Trophoblast cell (in vitro differentiated cells and primary cell): ENCODE results near the gene NTM.

ENCODE experiments used
- DNase-seq, 2 donors: peaks; one replicate each; pipeline ENCODE4 v3.0.0-alpha.2; 2016
- H2AFZ ChIP-seq: 2 replicates; pipeline ENCODE4 v1.6.1; 2013; ENCODE audit warnings: low read length, moderate library complexity, mild to moderate bottlenecking; ENCODE audit not compliant: insufficient read depth, poor library complexity
- H2AK5ac ChIP-seq: 2 replicates; pipeline ENCODE4 v1.6.1; 2013; ENCODE audit warnings: mild to moderate bottlenecking, low read length
- H2BK120ac ChIP-seq: 2 replicates; pipeline ENCODE4 v1.6.1; 2013; ENCODE audit warnings: low read length, mild to moderate bottlenecking, moderate library complexity; ENCODE audit not compliant: insufficient read depth, poor library complexity
- H2BK12ac ChIP-seq: 2 replicates; pipeline ENCODE4 v1.6.1; 2013; ENCODE audit warnings: mild to moderate bottlenecking, low read length, moderate library complexity
- H2BK5ac ChIP-seq: 2 replicates; pipeline ENCODE4 v1.6.1; 2013; ENCODE audit warnings: low read length, low read depth, moderate library complexity, mild to moderate bottlenecking; ENCODE audit not compliant: poor library complexity
- H3K14ac ChIP-seq: 2 replicates; pipeline ENCODE4 v1.6.1; 2013; ENCODE audit warnings: mild to moderate bottlenecking, low read length
- H3K18ac ChIP-seq: 2 replicates; pipeline ENCODE4 v1.6.1; 2013; ENCODE audit warnings: mild to moderate bottlenecking, low read length
- H3K23ac ChIP-seq: 2 replicates; pipeline ENCODE4 v1.6.1; 2013; ENCODE audit warnings: low read length
- H3K27ac ChIP-seq: 2 replicates; pipeline ENCODE4 v1.5.1; 2013; ENCODE audit warnings: low read depth, mild to moderate bottlenecking, inconsistent platforms, low read length, moderate library complexity
- H3K27me3 ChIP-seq: 2 replicates; pipeline ENCODE4 v1.6.1; 2013; ENCODE audit warnings: inconsistent platforms, mild to moderate bottlenecking, low read length, moderate library complexity; ENCODE audit not compliant: insufficient read depth
- H3K36me3 ChIP-seq, 2 experiments: 1 replicate in 1 of 2; 2 replicates in 1 of 2; pipeline ENCODE4 v1.6.1; 2013; ENCODE audit warnings: low read length in 2 of 2, mild to moderate bottlenecking in 2 of 2, moderate library complexity in 1 of 2; ENCODE audit not compliant: insufficient read depth in 2 of 2, control insufficient read depth in 1 of 2
- H3K4ac ChIP-seq: 2 replicates; pipeline ENCODE4 v1.6.1; 2013; ENCODE audit warnings: low read depth, mild to moderate bottlenecking, low read length, moderate library complexity
- H3K4me1 ChIP-seq, 2 experiments: 1 replicate in 1 of 2; 2 replicates in 1 of 2; pipeline ENCODE4 v1.6.1; 2013; ENCODE audit warnings: low read length in 2 of 2, mild to moderate bottlenecking in 2 of 2, moderate library complexity in 1 of 2; ENCODE audit not compliant: insufficient read depth in 2 of 2, control insufficient read depth in 1 of 2
- H3K4me2 ChIP-seq: 2 replicates; pipeline ENCODE4 v1.6.1; 2013; ENCODE audit warnings: inconsistent platforms, mild to moderate bottlenecking, low read length, moderate library complexity
- H3K4me3 ChIP-seq: 2 replicates; pipeline ENCODE4 v1.5.1; 2013; ENCODE audit warnings: mild to moderate bottlenecking, low read depth, low read length, inconsistent platforms
- H3K79me1 ChIP-seq: one replicate; pipeline ENCODE4 v1.6.1; 2013; ENCODE audit warnings: low read length
- H3K79me2 ChIP-seq: 2 replicates; pipeline ENCODE4 v1.6.1; 2013; ENCODE audit warnings: low read length, mild to moderate bottlenecking; ENCODE audit not compliant: control insufficient read depth, insufficient read depth, poor library complexity
- H3K9ac ChIP-seq: 2 replicates; pipeline ENCODE4 v1.6.1; 2013; ENCODE audit warnings: mild to moderate bottlenecking, low read length
- H3K9me3 ChIP-seq: 2 replicates; pipeline ENCODE4 v1.6.1; 2013; ENCODE audit warnings: low read depth, mild to moderate bottlenecking, control low read depth, inconsistent platforms, low read length; ENCODE audit not compliant: insufficient read depth
- H4K12ac ChIP-seq: 2 replicates; pipeline ENCODE4 v1.6.1; 2013; ENCODE audit warnings: low read depth, mild to moderate bottlenecking, low read length, moderate library complexity
- H4K8ac ChIP-seq: 2 replicates; pipeline ENCODE4 v1.6.1; 2013; ENCODE audit warnings: low read depth, mild to moderate bottlenecking, low read length, moderate library complexity
- H4K91ac ChIP-seq: one replicate; pipeline ENCODE4 v1.6.1; 2013; ENCODE audit warnings: low read depth, mild to moderate bottlenecking, low read length, moderate library complexity
- WGBS: extraction: QIAGEN DNeasy Blood & Tissue Kit; methylation state at CpG from one replicate; pipeline ENCODE4 v1.1.7; 2013; ENCODE audit warnings: missing lambda C conversion rate; ENCODE audit not compliant: insufficient read length, insufficient coverage; ENCODE audit errors: extremely low coverage; 5-methylcytosine and 5-hydroxymethylcytosine counted together

The NTM gene

DNA sequence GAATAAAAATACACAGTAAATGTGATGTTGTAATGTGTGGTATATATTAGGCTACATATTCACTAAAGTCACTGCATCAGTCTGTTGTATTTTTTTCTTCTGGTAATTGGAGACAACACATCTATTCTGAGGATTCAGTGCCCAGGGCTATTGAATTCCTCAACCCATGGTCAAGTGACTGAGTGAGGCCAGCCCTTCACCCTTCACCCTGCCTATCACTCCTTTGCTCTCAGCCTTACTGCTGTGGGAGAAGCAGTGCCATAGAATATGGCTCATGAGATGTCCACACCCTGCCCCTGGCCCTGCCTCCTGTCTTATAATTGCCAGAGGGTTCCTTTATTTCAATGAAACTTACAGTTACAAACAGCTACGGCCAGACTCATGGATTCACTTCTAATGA, 295.6 kb downstream of the NTM start:
- Histone ChIP-seq H4K91ac (no peak overlapping the region), H2AK5ac (no peak overlapping the region), H3K4ac (no peak overlapping the region), H3K4me2 (no peak overlapping the region), H3K9ac (no peak overlapping the region), H3K4me3 (no peak overlapping the region), H2AFZ (no peak overlapping the region), H3K18ac (no peak overlapping the region), H3K14ac (no peak overlapping the region), H3K79me1 (peaks cover 9% of the 10 kb centered on the region), H4K12ac (no peak overlapping the region), H3K9me3 (no peaks in the 10 kb centered on the region), H4K8ac (no peak overlapping the region), H2BK120ac (no peak overlapping the region), H3K23ac (no peak overlapping the region), H3K4me1 (peaks cover 32 to 43% of the 10 kb centered on the region in 2 experiments), H2BK12ac (no peak overlapping the region), H3K79me2 (no peaks in the 10 kb centered on the region), H2BK5ac (no peak overlapping the region), H3K27ac (no peak overlapping the region), H3K27me3 (no peaks in the 10 kb centered on the region), H3K36me3 (no peaks in the 10 kb centered on the region)
- WGBS, result no CpG with 5 or more reads among the region's 1 CpG
- DNase-seq, result peak; percentile 40 to 44

DNA sequence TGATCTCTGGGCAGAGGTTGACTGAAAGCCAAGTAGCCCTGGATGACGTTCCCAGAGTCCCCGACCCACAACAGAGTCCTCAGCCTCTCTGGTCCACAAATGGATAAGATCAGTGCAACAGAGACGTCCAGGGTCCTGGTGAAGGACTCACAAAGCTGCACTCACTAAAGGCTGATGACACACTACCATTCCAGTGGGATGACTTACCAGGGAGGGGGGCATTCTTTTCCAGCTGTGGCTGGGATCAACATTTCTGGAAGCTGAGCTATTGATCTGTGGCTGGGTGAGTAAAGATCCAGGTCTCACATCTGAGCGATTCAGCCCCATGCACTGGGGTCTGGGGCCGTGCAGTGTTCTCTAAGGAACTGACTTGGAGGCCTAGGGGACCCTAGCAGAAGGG, 296.2 kb downstream of the NTM start:
- H3K79me2 ChIP-seq, result no peaks in the 10 kb centered on the region
- no CpG with 5 or more reads among the region's 5 CpGs for WGBS
- H3K4me1 ChIP-seq, result peaks cover 37 to 48% of the 10 kb centered on the region in 2 experiments
- H2BK12ac ChIP-seq, result no peak overlapping the region
- H3K4me2 ChIP-seq, result no peak overlapping the region
- no peak overlapping the region for H3K4me3 ChIP-seq
- no peaks in the 10 kb centered on the region for H3K9me3 ChIP-seq
- H3K79me1 ChIP-seq, result peaks cover 13% of the 10 kb centered on the region
- H3K36me3 ChIP-seq, result no peaks in the 10 kb centered on the region
- peak overlapping the region; percentile 20 for H2AK5ac ChIP-seq
- no peak overlapping the region for H4K12ac ChIP-seq
- H3K14ac ChIP-seq, result no peak overlapping the region
- DNase-seq, result peak; percentile 43 to 45
- no peak overlapping the region for H3K18ac ChIP-seq
- no peak overlapping the region for H3K9ac ChIP-seq
- H3K23ac ChIP-seq, result no peak overlapping the region
- H2AFZ ChIP-seq, result no peak overlapping the region
- H3K27me3 ChIP-seq, result no peaks in the 10 kb centered on the region
- H3K4ac ChIP-seq, result no peak overlapping the region
- peak overlapping the region; percentile 59 for H4K91ac ChIP-seq
- H2BK120ac ChIP-seq, result no peak overlapping the region
- H4K8ac ChIP-seq, result no peak overlapping the region
- no peak overlapping the region for H2BK5ac ChIP-seq
- H3K27ac ChIP-seq, result no peak overlapping the region

DNA sequence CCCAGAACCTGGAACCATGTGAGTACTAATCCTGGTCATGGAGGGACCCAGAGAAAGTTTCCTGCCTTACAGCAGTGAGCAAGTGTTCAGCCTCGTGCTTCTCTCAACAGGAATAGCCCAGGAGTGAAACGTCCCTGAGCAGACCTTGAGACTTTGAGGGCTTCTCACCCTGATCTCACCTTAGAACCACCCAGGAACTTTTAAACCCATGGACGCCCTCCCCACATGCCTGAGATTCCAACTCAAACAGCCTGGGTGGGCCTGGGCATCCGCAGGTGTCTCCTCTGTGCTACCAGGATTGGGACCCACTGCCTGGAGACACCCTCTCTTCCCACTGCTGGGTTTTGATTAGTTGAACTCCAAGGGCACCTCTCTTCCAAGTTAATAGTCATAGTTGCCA, 297.2 kb downstream of the NTM start:
- Histone ChIP-seq H2BK5ac (no peak overlapping the region), H3K14ac (no peak overlapping the region), H2AFZ (no peak overlapping the region), H3K9ac (no peak overlapping the region), H4K12ac (no peak overlapping the region), H4K91ac (peak overlapping the region; percentile 20), H3K4ac (no peak overlapping the region), H3K27me3 (no peaks in the 10 kb centered on the region), H3K4me2 (no peak overlapping the region), H3K4me1 (peaks cover 37 to 47% of the 10 kb centered on the region in 2 experiments), H3K36me3 (no peaks in the 10 kb centered on the region), H3K23ac (no peak overlapping the region), H3K79me2 (no peaks in the 10 kb centered on the region), H2BK12ac (no peak overlapping the region), H2AK5ac (no peak overlapping the region), H2BK120ac (peak overlapping the region; percentile 36), H3K79me1 (peaks cover 13% of the 10 kb centered on the region), H3K27ac (no peak overlapping the region), H3K18ac (no peak overlapping the region), H3K9me3 (no peaks in the 10 kb centered on the region), H3K4me3 (no peak overlapping the region), H4K8ac (no peak overlapping the region)
- no peak for DNase-seq
- no CpG with 5 or more reads among the region's 4 CpGs for WGBS

DNA sequence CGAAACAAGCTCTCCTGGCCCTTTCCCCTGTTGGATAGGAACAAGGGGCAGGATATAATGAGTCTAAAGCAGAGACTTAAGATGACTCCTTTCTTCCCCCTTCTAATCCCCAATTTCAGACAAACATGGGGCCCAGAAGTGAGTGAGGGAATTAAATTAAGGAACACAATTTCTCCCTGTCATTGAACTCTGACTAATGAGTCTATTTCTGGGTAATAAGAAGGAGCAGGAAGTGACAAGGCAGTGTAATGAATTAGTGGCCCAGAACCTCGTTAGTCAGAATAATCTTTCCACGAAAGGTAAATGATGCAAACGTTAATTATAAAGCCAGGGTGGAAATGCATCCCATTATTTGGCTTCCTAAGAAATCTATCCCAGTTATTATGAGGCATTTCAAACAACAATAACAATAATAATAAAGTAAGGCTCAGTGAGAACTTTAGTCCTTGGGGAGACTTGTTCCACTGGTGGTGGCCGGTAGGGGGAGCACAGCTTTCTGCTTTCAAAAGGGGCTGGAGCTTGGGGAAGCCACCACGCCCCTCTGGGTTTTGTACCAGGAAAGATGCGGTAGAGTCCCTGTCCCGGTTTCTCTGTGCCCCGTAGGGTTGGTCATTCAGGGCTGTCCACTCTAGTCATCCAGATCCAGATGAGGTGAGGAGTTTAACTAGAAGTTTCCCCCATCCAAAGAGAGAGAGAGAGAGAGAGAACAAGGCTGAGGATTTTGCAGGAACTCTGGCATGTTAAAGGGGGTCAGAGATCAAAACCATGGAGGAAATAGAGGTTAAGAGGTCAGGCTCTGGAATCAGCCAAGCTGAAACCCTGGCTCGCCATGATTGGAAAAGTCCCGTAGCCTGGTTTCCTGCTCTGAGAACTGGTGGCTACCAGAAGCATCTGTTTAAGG, 298.3 kb downstream of the NTM start:
- Histone ChIP-seq H3K4me2 (peak overlapping the region; percentile 17), H3K18ac (no peak overlapping the region), H3K4me1 (peaks cover 33 to 43% of the 10 kb centered on the region in 2 experiments), H2BK5ac (peak overlapping the region; percentile 42), H3K36me3 (no peaks in the 10 kb centered on the region), H2BK120ac (no peak overlapping the region), H3K27me3 (no peaks in the 10 kb centered on the region), H3K9me3 (no peaks in the 10 kb centered on the region), H3K79me2 (no peaks in the 10 kb centered on the region), H3K14ac (no peak overlapping the region), H3K4ac (no peak overlapping the region), H3K79me1 (peaks cover 15% of the 10 kb centered on the region), H3K27ac (peak overlapping the region; percentile 28), H2BK12ac (no peak overlapping the region), H4K8ac (no peak overlapping the region), H4K12ac (no peak overlapping the region), H3K4me3 (no peak overlapping the region), H4K91ac (no peak overlapping the region), H2AFZ (no peak overlapping the region), H3K23ac (no peak overlapping the region), H2AK5ac (no peak overlapping the region), H3K9ac (no peak overlapping the region)
- peak; percentile 35 to 53 for DNase-seq
- no CpG with 5 or more reads among the region's 11 CpGs for WGBS
